Stimulated activated memory B cell treated with anti-CD40 and anti-IgM and Interleukin-4, amounts not matched to agents 10 μg/mL and 1 μg/mL and 100 μg/mL, for 72 hours (primary cell): Measurements from ENCODE around the gene WASHC4.
"Not testable (repeated sequence)": the region's sequence is repeated elsewhere in the genome, so short reads cannot be mapped to it uniquely, and the experiment has no call there.

Source experiments
- ATAC-seq: fragments of 150-1000 bp; cut with Tn5 transposase; 2 replicates; pipeline ENCODE4 v1.10.0; 2021
- H3K27ac Mint-ChIP-seq: one replicate; pipeline ENCODE4 v1.8.0; 2022; ENCODE audit warnings: mild to moderate bottlenecking, mixed read lengths
- H3K27me3 Mint-ChIP-seq: one replicate; pipeline ENCODE4 v1.8.0; 2022; ENCODE audit warnings: mixed read lengths
- H3K36me3 Mint-ChIP-seq: one replicate; pipeline ENCODE4 v1.8.0; 2022; ENCODE audit warnings: mixed read lengths
- H3K4me1 Mint-ChIP-seq: one replicate; pipeline ENCODE4 v1.8.0; 2022; ENCODE audit warnings: mixed read lengths
- H3K4me3 Mint-ChIP-seq: one replicate; pipeline ENCODE4 v1.8.0; 2022; ENCODE audit warnings: mild to moderate bottlenecking, moderate library complexity, mixed read lengths
- H3K9me3 Mint-ChIP-seq: one replicate; pipeline ENCODE4 v1.8.0; 2022; ENCODE audit warnings: mixed read lengths

Gene WASHC4

GRCh38 chr12:105170139-105170538 is 62.6 kb downstream of the WASHC4 start:
- Mint-ChIP-seq H3K36me3 (peaks cover 33% of the 10 kb centered on the region), H3K4me3 (no peak overlapping the region), H3K4me1 (peaks cover 7% of the 10 kb centered on the region), H3K27me3 (no peaks in the 10 kb centered on the region), H3K27ac (no peak overlapping the region), H3K9me3 (no peaks in the 10 kb centered on the region)
- no peak for ATAC-seq

- H3K4me3 Mint-ChIP-seq: no peak overlapping the region
- H3K9me3 Mint-ChIP-seq: no peaks in the 10 kb centered on the region
- ATAC-seq: no peak
- H3K4me1 Mint-ChIP-seq: peaks cover 7% of the 10 kb centered on the region
- H3K27ac Mint-ChIP-seq: peak overlapping the region; percentile 38
- H3K27me3 Mint-ChIP-seq: no peaks in the 10 kb centered on the region
- peaks cover 37% of the 10 kb centered on the region for H3K36me3 Mint-ChIP-seq
These were observed 64.3 kb downstream of the WASHC4 start for GRCh38 chr12:105171691-105172436.

- Mint-ChIP-seq H3K27ac (no peak overlapping the region), H3K36me3 (peaks cover 45% of the 10 kb centered on the region), H3K4me1 (peaks cover 10% of the 10 kb centered on the region), H3K27me3 (no peaks in the 10 kb centered on the region), H3K4me3 (no peak overlapping the region), H3K9me3 (no peaks in the 10 kb centered on the region)
- no peak for ATAC-seq
These were observed 68.0 kb downstream of the WASHC4 start for GRCh38 chr12:105175397-105175990.

GRCh38 chr12:105177208-105177607 is 69.7 kb downstream of the WASHC4 start:
- ATAC-seq: no peak
- peaks cover 59% of the 10 kb centered on the region for H3K36me3 Mint-ChIP-seq
- no peaks in the 10 kb centered on the region for H3K9me3 Mint-ChIP-seq
- peaks cover 22% of the 10 kb centered on the region for H3K4me1 Mint-ChIP-seq
- H3K4me3 Mint-ChIP-seq: no peak overlapping the region
- no peak overlapping the region for H3K27ac Mint-ChIP-seq
- H3K27me3 Mint-ChIP-seq: no peaks in the 10 kb centered on the region

- Mint-ChIP-seq H3K4me1 (peaks cover 33% of the 10 kb centered on the region), H3K36me3 (peaks cover 71% of the 10 kb centered on the region)
- ATAC-seq, H3K27me3 Mint-ChIP-seq, H3K27ac Mint-ChIP-seq, H3K4me3 Mint-ChIP-seq, H3K9me3 Mint-ChIP-seq: not testable (repeated sequence)
These were observed 71.6 kb downstream of the WASHC4 start for GRCh38 chr12:105179114-105179513.

- Mint-ChIP-seq H3K36me3 (peaks cover 83% of the 10 kb centered on the region), H3K4me1 (peaks cover 33% of the 10 kb centered on the region)
- not testable (repeated sequence) for H3K9me3 Mint-ChIP-seq
These were observed 75.9 kb downstream of the WASHC4 start for GRCh38 chr12:105183406-105183805.

GRCh38 chr12:105183976-105184375 is 76.4 kb downstream of the WASHC4 start:
- ATAC-seq, H3K4me3 Mint-ChIP-seq, H3K9me3 Mint-ChIP-seq, H3K27ac Mint-ChIP-seq, H3K27me3 Mint-ChIP-seq: not testable (repeated sequence)
- Mint-ChIP-seq H3K36me3 (peaks cover 85% of the 10 kb centered on the region), H3K4me1 (peaks cover 33% of the 10 kb centered on the region)

More at GRCh38 chr12:105183406-105183805, 75.9 kb downstream of the WASHC4 start:
- not testable (repeated sequence) for H3K27me3 Mint-ChIP-seq, ATAC-seq, H3K4me3 Mint-ChIP-seq
- peak overlapping the region; percentile 21 for H3K27ac Mint-ChIP-seq

- H3K4me1 Mint-ChIP-seq: peaks cover 13% of the 10 kb centered on the region
- peaks cover 65% of the 10 kb centered on the region for H3K36me3 Mint-ChIP-seq
- no peak overlapping the region for H3K27ac Mint-ChIP-seq
- no peaks in the 10 kb centered on the region for H3K27me3 Mint-ChIP-seq
- ATAC-seq: no peak
- H3K4me3 Mint-ChIP-seq: no peak overlapping the region
- H3K9me3 Mint-ChIP-seq: no peaks in the 10 kb centered on the region
These were observed 81.8 kb downstream of the WASHC4 start for GRCh38 chr12:105189293-105189692.

- H3K9me3 Mint-ChIP-seq: no peaks in the 10 kb centered on the region
- H3K27ac Mint-ChIP-seq: peak overlapping the region; percentile 3
- no peak overlapping the region for H3K4me3 Mint-ChIP-seq
- ATAC-seq: no peak
- H3K27me3 Mint-ChIP-seq: no peaks in the 10 kb centered on the region
- peaks cover 56% of the 10 kb centered on the region for H3K36me3 Mint-ChIP-seq
- H3K4me1 Mint-ChIP-seq: peaks cover 13% of the 10 kb centered on the region
These were observed 83.0 kb downstream of the WASHC4 start for GRCh38 chr12:105190530-105190929.

GRCh38 chr12:105192624-105193225 is 85.2 kb downstream of the WASHC4 start:
- H3K9me3 Mint-ChIP-seq: no peaks in the 10 kb centered on the region
- peaks cover 13% of the 10 kb centered on the region for H3K4me1 Mint-ChIP-seq
- peak overlapping the region; percentile 59 for H3K27ac Mint-ChIP-seq
- peaks cover 54% of the 10 kb centered on the region for H3K36me3 Mint-ChIP-seq
- no peaks in the 10 kb centered on the region for H3K27me3 Mint-ChIP-seq
- ATAC-seq: no peak
- no peak overlapping the region for H3K4me3 Mint-ChIP-seq

GRCh38 chr12:105194947-105195346 is 87.4 kb downstream of the WASHC4 start:
- ATAC-seq: no peak
- peaks cover 13% of the 10 kb centered on the region for H3K4me1 Mint-ChIP-seq
- no peaks in the 10 kb centered on the region for H3K9me3 Mint-ChIP-seq
- H3K27me3 Mint-ChIP-seq: no peaks in the 10 kb centered on the region
- peaks cover 50% of the 10 kb centered on the region for H3K36me3 Mint-ChIP-seq
- no peak overlapping the region for H3K4me3 Mint-ChIP-seq
- H3K27ac Mint-ChIP-seq: no peak overlapping the region

- Mint-ChIP-seq H3K36me3 (peaks cover 41% of the 10 kb centered on the region), H3K4me3 (no peak overlapping the region), H3K9me3 (no peaks in the 10 kb centered on the region), H3K4me1 (peaks cover 13% of the 10 kb centered on the region), H3K27ac (no peak overlapping the region), H3K27me3 (no peaks in the 10 kb centered on the region)
- no peak for ATAC-seq
These were observed 88.6 kb downstream of the WASHC4 start for GRCh38 chr12:105196090-105196489.

- ATAC-seq: no peak
- Mint-ChIP-seq H3K27ac (no peak overlapping the region), H3K4me1 (no peaks in the 10 kb centered on the region), H3K9me3 (no peaks in the 10 kb centered on the region), H3K4me3 (no peak overlapping the region), H3K27me3 (no peaks in the 10 kb centered on the region), H3K36me3 (peaks cover 22% of the 10 kb centered on the region)
These were observed 91.4 kb downstream of the WASHC4 start for GRCh38 chr12:105198961-105199360.

GRCh38 chr12:105200385-105200784 is 92.9 kb downstream of the WASHC4 start:
- H3K4me3 Mint-ChIP-seq: no peak overlapping the region
- H3K9me3 Mint-ChIP-seq: no peaks in the 10 kb centered on the region
- no peak overlapping the region for H3K27ac Mint-ChIP-seq
- no peaks in the 10 kb centered on the region for H3K4me1 Mint-ChIP-seq
- no peaks in the 10 kb centered on the region for H3K27me3 Mint-ChIP-seq
- ATAC-seq: no peak
- H3K36me3 Mint-ChIP-seq: peaks cover 28% of the 10 kb centered on the region

- no peak for ATAC-seq
- H3K9me3 Mint-ChIP-seq: no peaks in the 10 kb centered on the region
- no peak overlapping the region for H3K4me3 Mint-ChIP-seq
- H3K27me3 Mint-ChIP-seq: no peaks in the 10 kb centered on the region
- H3K27ac Mint-ChIP-seq: peak overlapping the region; percentile 33
- no peaks in the 10 kb centered on the region for H3K4me1 Mint-ChIP-seq
- peaks cover 31% of the 10 kb centered on the region for H3K36me3 Mint-ChIP-seq
These were observed 93.8 kb downstream of the WASHC4 start for GRCh38 chr12:105201299-105201698.

- no peak overlapping the region for H3K27ac Mint-ChIP-seq
- H3K27me3 Mint-ChIP-seq: no peaks in the 10 kb centered on the region
- H3K4me3 Mint-ChIP-seq: no peak overlapping the region
- ATAC-seq: no peak
- peaks cover 40% of the 10 kb centered on the region for H3K36me3 Mint-ChIP-seq
- no peaks in the 10 kb centered on the region for H3K9me3 Mint-ChIP-seq
- no peaks in the 10 kb centered on the region for H3K4me1 Mint-ChIP-seq
These were observed 94.7 kb downstream of the WASHC4 start for GRCh38 chr12:105202202-105202601.
